ENCODE data around the gene GALNT15.

The GALNT15 gene

DNA sequence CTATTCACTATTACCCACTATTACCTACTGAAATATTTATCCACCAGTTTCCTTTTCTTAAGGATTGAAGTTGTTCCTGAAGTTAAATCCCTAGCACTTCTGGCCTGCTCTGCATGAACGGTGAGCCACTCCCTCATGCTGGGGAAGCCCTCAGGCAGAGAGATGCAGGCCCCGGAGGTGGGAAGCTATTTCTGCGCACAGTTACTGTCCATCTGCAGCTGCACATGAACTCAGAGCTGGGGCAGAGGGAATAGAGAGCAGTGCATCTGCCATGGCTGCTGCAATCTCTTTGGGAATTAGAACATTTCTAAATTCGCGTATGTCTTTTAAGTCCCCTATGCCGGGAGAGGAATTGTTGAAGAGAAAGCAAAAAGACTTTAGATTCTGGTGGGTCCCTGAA is 6.3 kb upstream of the GALNT15 start:
- no peak for DNase-seq

DNA sequence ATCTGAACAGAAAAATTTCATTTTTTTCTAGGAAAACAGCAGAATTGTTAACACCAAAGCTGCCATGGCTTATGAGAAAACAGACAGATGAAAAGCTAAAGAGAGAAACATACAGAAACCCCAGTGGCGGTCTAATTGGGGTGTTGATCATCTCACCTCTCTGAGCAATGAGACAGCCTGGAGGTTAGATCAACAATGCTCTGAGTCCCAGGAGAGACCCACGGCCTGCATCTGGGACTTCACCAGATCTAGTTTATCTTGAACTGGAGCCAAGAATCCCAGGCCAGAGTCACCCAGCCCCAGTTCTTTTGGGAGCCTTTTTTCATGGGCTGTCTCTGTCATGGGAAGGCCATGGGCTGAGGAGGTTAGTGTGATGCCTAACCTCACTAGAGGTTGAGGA is 3.5 kb upstream of the GALNT15 start:
- no peak for DNase-seq

DNA sequence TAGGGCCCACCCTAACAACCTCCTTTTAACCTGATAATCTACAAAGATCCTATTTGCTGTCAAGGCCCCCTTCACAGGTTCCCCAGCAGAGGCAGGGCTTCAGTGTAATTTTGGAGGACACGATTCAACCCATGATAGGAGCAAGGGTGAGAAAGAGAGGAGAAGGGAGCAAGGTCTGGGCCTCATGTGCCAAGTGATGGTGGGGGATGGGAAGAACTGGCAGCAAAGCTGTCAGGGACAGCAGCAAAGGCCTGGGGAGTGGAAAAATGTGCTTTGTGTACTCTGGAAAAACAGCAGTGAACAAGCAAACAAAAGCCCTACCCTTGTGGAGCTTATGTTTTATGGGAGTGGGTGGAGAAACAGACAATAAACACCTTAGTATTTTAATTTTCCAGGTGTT is 2.7 kb upstream of the GALNT15 start:
- no peak for DNase-seq

DNA sequence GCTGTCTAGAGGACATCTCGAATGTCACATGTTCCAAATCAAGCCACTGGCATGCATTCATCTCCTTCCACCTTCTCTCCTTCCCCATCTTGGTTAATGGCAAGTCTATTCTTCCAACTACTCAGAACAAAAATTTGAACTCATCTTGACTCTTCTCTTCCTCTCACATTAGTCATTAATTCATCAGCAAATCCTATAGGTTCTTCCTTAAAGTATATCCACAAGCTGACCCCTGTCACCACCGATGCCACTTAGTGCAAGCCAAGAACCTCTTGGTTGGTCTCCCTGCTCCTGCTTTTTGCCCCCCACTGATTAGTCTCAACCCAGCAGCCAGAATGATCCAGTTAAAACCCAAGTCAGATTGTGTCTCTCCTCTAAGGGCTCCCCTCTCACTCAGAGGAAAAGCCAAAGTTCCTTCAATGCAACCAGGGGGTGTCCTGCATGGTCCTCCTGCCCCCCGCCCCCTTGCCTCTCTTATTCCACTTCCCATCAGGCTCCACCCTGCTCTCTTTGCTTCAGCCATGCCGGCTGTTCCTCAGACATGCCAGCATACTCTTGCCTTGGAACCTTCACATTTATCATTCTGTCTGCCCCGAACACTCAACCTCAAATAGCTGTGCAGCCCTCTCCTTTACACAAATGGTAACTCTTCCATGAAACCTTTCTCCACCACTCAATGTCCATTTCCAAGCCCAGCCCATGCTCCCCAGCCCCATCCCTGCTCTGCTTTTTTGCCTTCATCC is 1.0 kb upstream of the GALNT15 start:
- no peak for DNase-seq

GRCh38 chr3:16174026-16174355 is 489 bp upstream of the GALNT15 start:
- no peak for DNase-seq

DNA sequence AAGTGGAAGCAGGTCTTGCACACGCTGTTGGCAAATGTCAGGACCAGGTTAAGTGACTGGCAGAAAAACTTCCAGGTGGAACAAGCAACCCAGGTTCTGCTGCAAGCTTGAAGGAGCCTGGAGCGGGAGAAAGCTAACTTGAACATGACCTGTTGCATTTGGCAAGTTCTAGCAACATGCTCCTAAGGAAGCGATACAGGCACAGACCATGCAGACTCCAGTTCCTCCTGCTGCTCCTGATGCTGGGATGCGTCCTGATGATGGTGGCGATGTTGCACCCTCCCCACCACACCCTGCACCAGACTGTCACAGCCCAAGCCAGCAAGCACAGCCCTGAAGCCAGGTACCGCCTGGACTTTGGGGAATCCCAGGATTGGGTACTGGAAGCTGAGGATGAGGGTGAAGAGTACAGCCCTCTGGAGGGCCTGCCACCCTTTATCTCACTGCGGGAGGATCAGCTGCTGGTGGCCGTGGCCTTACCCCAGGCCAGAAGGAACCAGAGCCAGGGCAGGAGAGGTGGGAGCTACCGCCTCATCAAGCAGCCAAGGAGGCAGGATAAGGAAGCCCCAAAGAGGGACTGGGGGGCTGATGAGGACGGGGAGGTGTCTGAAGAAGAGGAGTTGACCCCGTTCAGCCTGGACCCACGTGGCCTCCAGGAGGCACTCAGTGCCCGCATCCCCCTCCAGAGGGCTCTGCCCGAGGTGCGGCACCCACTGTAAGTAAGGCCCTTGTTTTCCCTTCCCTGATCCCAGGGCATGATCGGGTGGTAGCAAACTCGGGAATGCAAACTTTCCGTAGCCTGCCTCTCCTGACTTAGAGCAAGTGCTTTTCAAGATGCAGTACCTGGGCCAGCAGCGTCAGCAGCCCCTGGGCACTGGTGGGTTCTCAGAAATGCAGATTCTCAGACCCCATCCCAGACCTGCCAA is 759 bp downstream of the GALNT15 start:
- DNase-seq, result no peak

DNA sequence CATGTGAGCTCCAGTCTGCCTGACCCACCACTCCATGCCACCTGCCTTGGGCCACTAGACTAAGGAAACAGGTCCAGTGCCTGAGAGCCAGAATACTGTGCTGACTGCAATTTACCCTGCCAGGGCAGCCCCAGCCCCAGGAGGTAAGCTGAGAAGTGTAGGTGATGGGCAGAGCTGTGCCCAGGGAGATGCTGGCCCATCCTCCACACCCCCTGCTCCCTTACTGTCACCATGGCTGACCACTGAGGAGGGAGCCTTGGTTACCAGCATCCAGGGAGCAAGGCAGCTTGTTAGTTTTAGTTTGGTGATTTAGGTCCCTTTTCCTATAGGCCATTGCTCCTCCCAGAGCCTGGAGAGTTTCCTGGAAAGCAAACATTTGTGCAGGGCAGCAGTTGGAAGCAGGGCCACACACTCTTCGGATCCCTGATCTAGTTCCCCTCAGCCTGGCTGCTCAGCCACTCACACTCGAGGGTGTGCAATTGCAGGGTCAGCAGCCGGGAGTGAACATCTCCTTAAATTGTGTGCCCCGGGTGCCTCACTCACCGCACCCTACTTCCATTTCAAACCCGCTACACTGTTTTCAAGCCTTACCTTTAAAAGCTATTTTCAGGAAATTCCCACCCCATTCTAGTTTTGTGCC is 2.0 kb downstream of the GALNT15 start:
- DNase-seq, result no peak

- DNase-seq, result no peak
Measured at GRCh38 chr3:16177382-16177781, 2.9 kb downstream of the GALNT15 start.

DNA sequence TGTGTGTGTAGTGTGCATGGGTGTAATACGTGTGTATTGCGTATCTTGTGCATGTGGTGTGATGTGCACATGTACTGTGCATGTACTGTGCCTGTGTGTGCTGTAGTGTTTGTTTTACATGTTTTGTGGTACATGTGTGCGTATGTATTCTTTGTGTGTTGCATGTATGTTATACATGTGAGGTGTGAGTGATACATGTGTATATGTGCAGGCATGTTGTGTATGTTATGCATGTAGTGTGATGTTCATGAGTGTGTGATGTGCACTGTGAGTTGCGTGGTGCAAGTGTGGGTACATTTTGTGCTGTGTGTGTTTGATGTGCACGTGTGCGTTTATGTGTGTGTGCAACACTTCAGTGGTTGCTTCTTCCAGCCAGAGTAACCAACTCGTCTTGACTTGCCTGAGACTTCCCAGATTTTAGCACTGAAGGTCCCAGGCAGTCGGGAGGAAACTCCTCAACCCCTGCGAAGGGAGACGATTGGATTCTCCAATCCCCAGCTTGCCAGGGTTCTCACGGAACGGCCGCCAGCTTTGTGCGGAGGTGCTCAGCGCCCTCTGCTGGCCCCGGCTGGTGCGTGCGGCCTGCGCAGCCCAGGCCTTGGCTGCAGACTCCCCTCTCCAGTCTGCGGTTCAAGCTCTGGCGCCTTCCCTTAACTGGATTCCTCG is 3.6 kb downstream of the GALNT15 start:
- DNase-seq, result no peak

- no peak for DNase-seq
Measured at GRCh38 chr3:16178628-16178988, 4.1 kb downstream of the GALNT15 start.

DNA sequence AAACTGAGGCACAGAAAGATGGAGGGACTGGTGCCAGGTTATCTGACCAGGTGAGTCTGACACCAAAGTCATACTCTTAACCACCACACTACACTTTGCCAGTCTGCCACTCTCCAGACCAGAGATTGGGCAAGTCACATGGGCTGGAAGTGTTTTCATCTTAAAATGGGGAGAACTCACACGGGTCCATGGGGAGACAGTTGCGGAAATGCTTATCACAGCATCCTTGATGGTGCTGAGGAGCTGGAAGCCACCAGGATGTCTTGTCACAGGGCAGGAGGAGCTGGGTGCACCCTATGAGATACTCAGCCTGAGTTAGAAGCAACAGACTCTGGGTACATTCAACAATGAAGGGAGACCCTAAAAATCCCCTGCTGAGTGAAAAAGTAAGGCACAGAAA is 4.8 kb downstream of the GALNT15 start:
- DNase-seq, result no peak

- no peak for DNase-seq
Measured at GRCh38 chr3:16179771-16180736, 5.6 kb downstream of the GALNT15 start.

DNA sequence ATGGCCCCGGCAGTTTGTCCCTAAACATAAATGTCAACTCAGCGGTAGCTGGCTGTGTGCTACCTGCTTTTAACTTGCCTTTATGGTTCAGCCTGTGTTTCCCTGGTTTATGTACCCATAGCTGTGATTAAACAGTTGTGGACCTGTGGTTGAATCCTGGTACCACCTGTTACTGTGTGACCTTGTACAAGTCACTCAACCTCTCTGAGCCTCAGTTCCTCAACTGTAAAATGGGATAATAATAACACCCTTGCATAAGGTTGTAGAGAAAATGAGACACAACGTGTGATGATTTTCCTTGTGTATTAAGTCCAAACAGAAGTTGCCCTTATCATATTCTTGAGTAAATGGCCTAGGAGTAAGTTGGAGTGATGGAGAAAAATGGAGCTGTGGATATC is 6.3 kb downstream of the GALNT15 start:
- no peak for DNase-seq

- no peak for DNase-seq
Measured at GRCh38 chr3:16181361-16181760, 6.9 kb downstream of the GALNT15 start.

DNA sequence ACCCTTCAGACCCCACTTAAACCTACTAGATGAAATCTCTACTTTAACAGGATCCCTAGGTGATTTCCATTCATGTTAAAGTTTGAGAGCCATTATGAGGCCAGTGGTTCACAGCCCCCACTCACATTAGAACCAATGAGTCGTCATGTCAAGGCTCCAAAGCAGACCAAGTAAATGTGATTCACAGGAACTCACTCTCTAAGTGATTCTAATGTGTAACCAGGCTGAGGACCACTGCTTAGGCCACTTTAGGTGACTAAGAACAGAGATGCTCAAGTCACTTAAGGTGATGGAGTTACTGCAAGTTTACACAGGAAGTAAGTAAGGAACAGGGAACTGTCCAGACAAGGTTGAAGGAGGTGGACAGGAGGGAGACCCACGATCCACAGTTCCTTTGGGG is 7.7 kb downstream of the GALNT15 start:
- no peak for DNase-seq

- DNase-seq, result no peak
Measured at GRCh38 chr3:16182612-16183011, 8.1 kb downstream of the GALNT15 start.

DNA sequence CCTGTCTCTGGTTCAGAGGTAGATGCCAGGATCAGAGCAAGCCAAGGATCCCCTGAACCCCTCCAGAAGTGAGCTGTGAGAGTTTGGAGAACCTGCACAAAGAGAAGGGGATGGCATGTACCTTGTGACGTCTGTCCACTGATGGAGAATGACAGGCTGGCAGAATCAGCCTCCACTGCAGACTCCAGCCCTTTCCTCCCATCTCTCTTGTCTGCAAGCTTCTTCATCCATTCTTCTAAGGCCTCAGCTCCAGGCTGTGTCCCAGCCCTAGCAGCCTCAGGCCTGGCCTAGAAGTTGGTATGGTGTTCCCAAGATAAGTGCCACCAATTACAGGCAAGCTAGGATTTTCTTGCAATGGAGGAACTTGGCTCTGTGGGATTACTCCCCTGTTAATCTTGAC is 8.6 kb downstream of the GALNT15 start:
- no peak for DNase-seq

- no peak for DNase-seq
Measured at GRCh38 chr3:16183601-16184270, 9.3 kb downstream of the GALNT15 start.

GRCh38 chr3:16186086-16186485 is 11.6 kb downstream of the GALNT15 start:
- no peak for DNase-seq

GRCh38 chr3:16186565-16186964 is 12.1 kb downstream of the GALNT15 start:
- no peak for DNase-seq

DNA sequence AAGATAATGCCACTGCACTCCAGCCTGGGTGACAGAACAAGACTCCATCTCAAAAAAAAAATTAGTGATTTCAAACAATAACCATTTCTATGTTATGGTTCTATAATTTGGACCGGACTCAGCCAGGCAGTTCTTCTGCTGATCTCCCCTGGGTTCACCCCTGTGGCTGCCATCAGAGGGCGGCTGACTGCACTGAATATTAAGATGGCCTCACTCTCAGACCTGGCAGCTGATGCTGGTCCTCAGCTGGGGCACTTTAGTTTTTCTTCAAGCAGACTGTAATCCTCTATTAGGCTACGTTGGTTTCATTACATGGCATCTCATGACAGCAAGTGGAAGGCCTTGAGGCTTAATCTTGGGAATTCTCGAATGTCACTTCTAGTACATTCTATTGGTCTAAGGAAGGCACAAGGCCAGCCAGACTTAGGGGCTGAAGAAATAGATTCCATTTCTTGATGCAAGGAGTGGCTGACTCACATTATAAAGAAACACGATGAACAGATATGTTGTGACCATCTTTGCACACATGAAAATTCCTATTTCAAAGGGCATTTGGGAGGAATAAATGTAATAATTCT is 12.8 kb downstream of the GALNT15 start:
- DNase-seq, result no peak
